ENCODE data around the gene SRBD1. TPM values are rescaled to one million over a fixed set of nuclear protein-coding genes. Genes with fewer than 3 reads are reported as not detected.

SRBD1 gene
- total and polyA plus RNA-seq, 2 of the 8 experiments (the other 6 are each of a cell fraction or from before 2014, with no cell fraction given) = 4.6 to 20.0 TPM

DNA sequence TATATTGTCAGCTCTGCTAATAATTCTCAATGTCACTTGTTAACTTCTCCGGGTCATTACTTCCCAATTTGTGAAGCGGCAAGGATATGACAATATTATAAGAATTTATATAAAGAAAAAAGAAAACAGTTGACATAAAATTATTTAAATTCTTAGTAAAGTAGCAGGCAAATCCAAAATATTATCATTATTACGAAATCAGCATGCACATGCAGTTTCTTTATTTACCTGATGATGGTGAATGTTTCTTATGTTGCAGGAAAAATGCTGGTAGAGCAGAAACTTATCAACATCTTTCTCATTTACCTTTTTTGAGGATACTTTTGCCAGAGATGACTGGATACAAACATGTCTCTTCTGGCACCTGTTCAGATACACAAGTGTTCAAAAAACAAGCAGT is 38.1 kb downstream of the SRBD1 start:
- peaks cover 0 to 11% (median 3%) of the 10 kb centered on the region in 4 experiments; a peak in 3 of 8 replicates for H3K36me3 ChIP-seq (ENCODE audit: control insufficient read depth in 2 of 4, insufficient read depth in 4 of 4, low read length in 3 of 4)
- H3K56ac ChIP-seq (replicated peaks; ENCODE audit: insufficient read length, low read depth, low read length) = no peak overlapping the region
- H2BK15ac ChIP-seq (ENCODE audit: low read length) = no peak overlapping the region
- no peaks in the 10 kb centered on the region for H3K23me2 ChIP-seq (ENCODE audit: low read depth, low read length)
- ChIA-PET POLR2A (ENCODE audit: partially characterized antibody) (no interaction called here), CTCF (ENCODE audit: partially characterized antibody) (interaction anchor here (0.7 kb wide), 1 partner anchor 26 kb away, joined by 3 read pairs; no protein-coding TSS in a partner anchor)
- no peak overlapping the region for H3K27ac ChIP-seq (ENCODE audit: low read depth, low read length)
- no peak overlapping the region for H3K4ac ChIP-seq (replicated peaks; ENCODE audit: insufficient read length, low read depth, low read length)
- no peak overlapping the region for H3K18ac ChIP-seq (ENCODE audit: extremely low read depth, low read length)
- no peak overlapping the region for H3K23ac ChIP-seq (ENCODE audit: insufficient read length)
- H2AK5ac ChIP-seq (ENCODE audit: low read depth, low read length) = no peak overlapping the region
- no peak overlapping the region for H2BK120ac ChIP-seq (replicated peaks; ENCODE audit: low read depth, low read length)
- H2BK20ac ChIP-seq (ENCODE audit: low read length) = no peak overlapping the region
- no peaks in the 10 kb centered on the region for H3K27me3 ChIP-seq (replicated peaks in 1 of 4; ENCODE audit: control insufficient read depth in 3 of 4, extremely low read depth in 1 of 4, insufficient read depth in 3 of 4, low read length in 3 of 4)
- no peak overlapping the region for H4K91ac ChIP-seq (replicated peaks; ENCODE audit: insufficient read length, low read length)
- no peak overlapping the region for H3K4me3 ChIP-seq (ENCODE audit: extremely low read depth in 1 of 4, insufficient read depth in 2 of 4, low read depth in 3 of 4, low read length in 4 of 4)
- H3K4me2 ChIP-seq (ENCODE audit: insufficient read depth in 1 of 2, low read depth in 2 of 2, low read length in 2 of 2) = no peak overlapping the region
- no peak for FAIRE-seq
- H3K9ac ChIP-seq (replicated peaks in 1 of 4; ENCODE audit: extremely low read depth in 1 of 4, low read depth in 3 of 4, low read length in 3 of 4) = no peak overlapping the region
- TF ChIP-seq CTBP2 (IDR thresholded peaks at IDR 0.05; ENCODE audit: borderline replicate concordance, insufficient read depth, insufficient read length, low read length) = no peak
- TF ChIP-seq CREB1 (IDR thresholded peaks at IDR 0.05) = no peak
- no peak for TF ChIP-seq ATF3 (IDR thresholded peaks at IDR 0.05; ENCODE audit: insufficient read depth, low read depth, low read length)
- TF ChIP-seq SRF (IDR thresholded peaks at IDR 0.05; ENCODE audit: low read depth, low read length) = no peak
- TF ChIP-seq JUND (IDR thresholded peaks at IDR 0.05; ENCODE audit: low read length) = no peak
- TF ChIP-seq EP300 (IDR thresholded peaks at IDR 0.05; ENCODE audit: borderline replicate concordance in 1 of 2, low read depth in 2 of 2, low read length in 2 of 2) = no peak
- H4K5ac ChIP-seq (ENCODE audit: insufficient read length, low read depth, low read length) = no peak overlapping the region
- H2AFZ ChIP-seq (ENCODE audit: low read length) = no peak overlapping the region
- no peaks in the 10 kb centered on the region for H3K9me3 ChIP-seq (ENCODE audit: insufficient read depth in 2 of 2, low read depth in 1 of 2, low read length in 1 of 2)
- H2BK5ac ChIP-seq (ENCODE audit: low read depth, low read length) = no peak overlapping the region
- no peak overlapping the region for H4K8ac ChIP-seq (ENCODE audit: extremely low read depth, insufficient read depth, low read length)
- H3K14ac ChIP-seq (ENCODE audit: insufficient read length) = no peak overlapping the region
- DNase-seq (ENCODE audit: low read depth in 1 of 2, low spot score in 2 of 2) = no peak
- no peaks in the 10 kb centered on the region for H3K79me1 ChIP-seq (ENCODE audit: low read depth, low read length)
- H4K20me1 ChIP-seq (replicated peaks in 1 of 2; ENCODE audit: control insufficient read depth in 1 of 2, insufficient read depth in 2 of 2, low read length in 2 of 2) = no peaks in the 10 kb centered on the region
- no peak overlapping the region for H2BK12ac ChIP-seq (ENCODE audit: low read depth, low read length)
- peaks cover 0 to 6% (median 2%) of the 10 kb centered on the region in 4 experiments; a peak in 2 of 7 replicates for H3K4me1 ChIP-seq (replicated peaks in 1 of 4; ENCODE audit: control insufficient read depth in 3 of 4, insufficient read depth in 4 of 4, low read length in 3 of 4)
- 94% methylated on average over 3 of the region's 3 CpGs; no CpG with 5 or more reads in 1 of the 2 experiments for WGBS, 2 experiments (ENCODE audit: extremely low coverage in 1 of 2, insufficient coverage in 1 of 2, insufficient read length in 1 of 2, insufficient replicate concordance in 2 of 2, low coverage in 1 of 2, low lambda C conversion rate in 2 of 2, missing lambda C conversion rate in 1 of 2)
- no peaks in the 10 kb centered on the region for H3K79me2 ChIP-seq (ENCODE audit: control insufficient read depth in 1 of 2, insufficient read depth in 2 of 2, low read length in 2 of 2)

Data from H1 (cell line).